Measurements from ENCODE around the gene MEX3C.

Gene MEX3C

DNA sequence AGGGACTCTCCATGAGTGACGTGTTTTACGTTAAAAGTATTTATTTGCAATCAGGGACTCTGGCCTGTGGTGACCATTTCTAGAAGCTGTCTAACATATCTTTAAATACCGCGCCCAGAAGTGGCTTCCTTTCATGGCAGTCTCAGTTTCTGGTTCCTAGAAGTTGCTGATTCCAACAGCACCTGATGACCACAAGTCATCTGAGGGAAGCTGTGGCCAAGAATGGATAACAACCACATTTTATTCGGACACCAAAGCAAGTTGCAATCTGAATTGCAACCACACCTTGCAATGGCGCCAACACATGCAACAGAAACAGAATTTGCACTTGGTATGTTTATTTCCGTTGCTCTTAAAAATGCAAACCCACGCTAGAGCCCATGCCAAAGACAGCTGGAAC is 33.1 kb downstream of the MEX3C start:
- H3K4me3 Mint-ChIP-seq: no peak overlapping the region
- no peaks in the 10 kb centered on the region for H3K36me3 Mint-ChIP-seq (ENCODE audit: insufficient read depth)
- DNase-seq (ENCODE audit: low spot score in 2 of 2) (no peak), ATAC-seq (replicated peaks; ENCODE audit: extremely low read depth, poor library complexity, severe bottlenecking) (no peak)
- no peaks in the 10 kb centered on the region for H3K9me3 Mint-ChIP-seq
- no peaks in the 10 kb centered on the region for H3K27me3 Mint-ChIP-seq
- H3K27ac Mint-ChIP-seq (ENCODE audit: low read depth): no peak overlapping the region
- peaks cover 15% of the 10 kb centered on the region for H3K4me1 Mint-ChIP-seq

DNA sequence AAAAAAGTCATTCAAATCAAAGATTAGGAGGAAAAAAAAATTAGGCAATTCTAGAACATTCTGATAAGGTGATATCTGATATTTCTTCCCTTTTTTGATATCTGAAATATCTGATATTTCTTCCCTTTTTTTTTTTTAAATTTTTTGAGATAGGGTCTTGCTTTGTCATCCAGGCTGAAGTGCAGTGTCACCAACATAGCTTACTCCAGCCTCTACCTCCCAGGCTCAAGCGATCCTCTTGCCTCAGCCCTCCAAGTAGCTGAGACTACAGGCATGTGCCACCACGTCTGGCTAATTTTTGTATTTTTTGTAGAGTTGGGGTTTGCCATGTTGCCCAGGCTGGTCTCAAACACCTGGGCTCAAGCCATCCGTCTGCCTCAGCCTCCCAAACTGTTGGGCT is 33.9 kb downstream of the MEX3C start:
- H3K9me3 Mint-ChIP-seq: no peaks in the 10 kb centered on the region
- H3K36me3 Mint-ChIP-seq (ENCODE audit: insufficient read depth): no peaks in the 10 kb centered on the region
- no peaks in the 10 kb centered on the region for H3K27me3 Mint-ChIP-seq
- no peak for ATAC-seq (replicated peaks; ENCODE audit: extremely low read depth, poor library complexity, severe bottlenecking)
- no peak overlapping the region for H3K4me3 Mint-ChIP-seq
- DNase-seq (ENCODE audit: low spot score in 2 of 2): no peak
- H3K27ac Mint-ChIP-seq (ENCODE audit: low read depth): no peak overlapping the region
- H3K4me1 Mint-ChIP-seq: peaks cover 7% of the 10 kb centered on the region

DNA sequence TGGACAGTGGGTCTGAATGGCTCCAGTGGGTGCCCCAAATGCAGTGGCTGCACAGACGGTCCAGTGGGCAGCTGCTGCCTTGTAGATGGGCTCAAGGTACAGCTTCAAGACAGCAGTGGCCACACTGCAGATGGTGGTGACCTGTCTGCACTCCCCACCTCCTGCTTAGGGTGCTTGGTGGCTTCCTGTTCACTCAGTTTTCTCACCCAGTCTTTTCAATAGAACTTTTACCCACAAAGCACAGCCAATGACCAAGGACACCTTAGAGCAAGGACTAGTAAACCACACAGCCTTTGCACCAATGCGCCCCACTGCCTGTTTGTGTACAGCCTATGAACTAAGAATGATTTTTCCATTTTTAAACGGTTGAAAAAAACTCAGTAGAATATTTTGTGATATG is 34.9 kb downstream of the MEX3C start:
- ATAC-seq (replicated peaks; ENCODE audit: extremely low read depth, poor library complexity, severe bottlenecking): no peak
- Mint-ChIP-seq H3K4me3 (no peak overlapping the region), H3K4me1 (no peaks in the 10 kb centered on the region)

DNA sequence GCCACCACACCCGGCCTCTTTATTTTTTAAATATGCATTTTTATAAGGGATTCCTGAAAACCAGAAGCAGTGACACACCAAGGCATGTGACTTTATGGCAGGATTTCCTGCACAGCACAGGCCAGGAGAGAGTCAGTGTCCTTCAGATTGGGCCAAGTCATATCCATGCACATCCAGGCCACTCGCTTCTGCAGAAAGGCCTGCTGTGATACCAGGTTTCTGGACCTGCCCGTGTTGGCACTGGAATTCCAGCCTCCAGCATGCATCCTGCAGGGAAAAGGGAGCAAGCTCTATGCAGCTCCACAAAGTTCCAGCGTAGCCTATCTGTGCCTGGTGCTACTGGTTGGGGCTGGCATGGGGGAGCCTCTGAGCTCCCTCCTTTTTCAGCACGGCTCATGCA is 36.8 kb downstream of the MEX3C start:
- Mint-ChIP-seq H3K27me3 (no peaks in the 10 kb centered on the region), H3K4me3 (no peak overlapping the region), H3K9me3 (no peaks in the 10 kb centered on the region), H3K27ac (ENCODE audit: low read depth) (no peak overlapping the region), H3K36me3 (ENCODE audit: insufficient read depth) (no peaks in the 10 kb centered on the region), H3K4me1 (no peaks in the 10 kb centered on the region)
- no peak for ATAC-seq (replicated peaks; ENCODE audit: extremely low read depth, poor library complexity, severe bottlenecking)
- no peak for DNase-seq (ENCODE audit: low spot score in 2 of 2)

More for the DNA sequence above, 34.9 kb downstream of the MEX3C start:
- Mint-ChIP-seq H3K27me3 (no peaks in the 10 kb centered on the region), H3K27ac (ENCODE audit: low read depth) (no peak overlapping the region), H3K36me3 (ENCODE audit: insufficient read depth) (no peaks in the 10 kb centered on the region), H3K9me3 (no peaks in the 10 kb centered on the region)
- no peak for DNase-seq (ENCODE audit: low spot score in 2 of 2)

DNA sequence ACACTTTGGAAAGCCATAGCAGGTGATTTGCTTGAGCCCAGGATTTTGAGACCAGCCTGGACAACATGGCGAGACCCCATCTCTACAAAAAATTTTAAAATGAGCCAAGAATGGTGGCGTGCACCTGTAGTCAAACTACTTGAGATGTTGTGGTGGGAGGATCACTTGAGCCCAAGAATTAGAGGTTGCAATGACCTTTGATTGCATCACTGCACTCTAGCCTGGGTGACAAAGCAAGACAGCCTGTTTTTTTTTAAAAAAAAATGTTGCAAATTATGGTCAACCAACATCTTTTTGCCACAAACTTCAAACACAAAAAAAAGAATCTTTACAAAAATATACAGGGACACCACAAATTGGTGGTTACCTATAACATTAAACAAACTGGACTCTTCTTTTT is 40.3 kb downstream of the MEX3C start:
- Mint-ChIP-seq H3K27ac (ENCODE audit: low read depth) (no peak overlapping the region), H3K9me3 (no peaks in the 10 kb centered on the region), H3K27me3 (no peaks in the 10 kb centered on the region), H3K36me3 (ENCODE audit: insufficient read depth) (peaks cover under 1% of the 10 kb centered on the region), H3K4me3 (no peak overlapping the region), H3K4me1 (peaks cover 21% of the 10 kb centered on the region)
- no peak for ATAC-seq (replicated peaks; ENCODE audit: extremely low read depth, poor library complexity, severe bottlenecking)
- no peak for DNase-seq (ENCODE audit: low spot score in 2 of 2)

DNA sequence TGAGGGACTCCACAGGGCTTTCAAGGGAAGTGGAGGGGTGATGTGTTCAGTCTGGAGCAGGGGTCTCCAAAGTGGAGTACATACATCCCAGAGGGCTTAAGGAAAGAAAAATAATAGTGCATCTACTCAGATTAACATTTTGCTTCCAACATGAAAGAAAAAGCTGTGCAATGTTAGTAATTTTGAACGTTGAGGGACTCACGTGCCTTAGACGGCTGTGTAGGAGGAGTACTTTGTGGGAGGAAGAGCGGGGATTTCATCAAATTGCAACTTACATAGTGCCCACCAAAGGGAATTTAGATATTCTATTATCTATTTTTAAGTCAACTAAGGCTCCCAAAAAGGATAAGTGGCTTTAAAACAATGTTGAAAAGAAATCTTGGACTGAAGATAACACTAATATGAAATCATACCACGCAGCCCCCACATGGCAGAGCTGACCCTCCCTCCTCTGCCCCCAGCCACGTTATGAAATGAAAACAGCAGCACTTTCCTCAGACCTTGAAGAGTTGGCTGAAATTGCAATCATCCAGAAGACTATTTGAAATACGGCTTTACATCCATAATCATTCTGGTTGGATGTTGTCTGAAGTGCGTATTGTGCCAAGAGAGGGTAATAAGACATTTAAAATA is 42.9 kb downstream of the MEX3C start:
- Mint-ChIP-seq H3K36me3 (ENCODE audit: insufficient read depth) (peaks cover 2% of the 10 kb centered on the region), H3K27ac (ENCODE audit: low read depth) (peak overlapping the region; percentile 85), H3K9me3 (no peaks in the 10 kb centered on the region), H3K4me1 (peaks cover 28% of the 10 kb centered on the region), H3K27me3 (no peaks in the 10 kb centered on the region), H3K4me3 (peak overlapping the region; percentile 76)
- ATAC-seq (replicated peaks; ENCODE audit: extremely low read depth, poor library complexity, severe bottlenecking): no peak
- DNase-seq (ENCODE audit: low spot score in 2 of 2): no peak

DNA sequence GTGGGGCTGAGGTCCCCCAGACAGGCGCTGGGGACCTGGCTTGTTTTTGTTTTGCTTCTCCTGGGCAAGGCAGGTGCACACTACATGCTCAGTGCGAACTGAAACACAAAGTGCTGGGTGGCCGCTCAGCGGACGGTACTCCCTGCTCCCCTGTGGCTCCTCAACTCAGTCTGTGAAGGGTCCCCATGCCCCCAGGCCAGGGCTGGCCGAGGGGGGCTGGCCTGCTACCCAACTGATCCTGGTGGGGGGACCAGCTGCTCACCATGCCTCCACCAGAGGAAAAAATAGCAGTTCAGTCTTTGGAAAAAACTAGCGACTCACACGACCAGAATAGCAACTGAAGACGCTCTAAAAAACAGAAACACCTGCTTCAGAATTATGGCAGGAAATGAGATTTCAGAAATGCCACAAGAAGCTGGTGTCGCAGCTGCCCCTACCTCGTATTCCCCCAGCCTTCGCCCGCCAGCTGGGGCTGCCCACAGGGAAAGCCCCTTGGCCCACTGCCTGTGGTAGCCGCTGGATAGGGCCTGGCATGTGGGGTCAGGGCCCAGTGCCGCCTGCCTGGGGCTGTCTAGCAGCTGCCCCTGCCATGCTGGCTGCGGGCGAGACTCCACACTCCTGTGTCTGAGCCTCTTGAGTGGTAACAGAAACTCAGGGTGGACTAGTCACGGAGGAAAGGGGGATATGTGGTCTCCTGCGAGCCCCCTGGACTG is 43.7 kb downstream of the MEX3C start:
- Mint-ChIP-seq H3K36me3 (ENCODE audit: insufficient read depth) (peaks cover 4% of the 10 kb centered on the region), H3K9me3 (no peaks in the 10 kb centered on the region), H3K27ac (ENCODE audit: low read depth) (peak overlapping the region; percentile 85), H3K4me3 (peak overlapping the region; percentile 76), H3K27me3 (no peaks in the 10 kb centered on the region), H3K4me1 (peaks cover 28% of the 10 kb centered on the region)
- DNase-seq (ENCODE audit: low spot score in 2 of 2) (peak; percentile 30 to 38), ATAC-seq (replicated peaks; ENCODE audit: extremely low read depth, poor library complexity, severe bottlenecking) (peak; percentile 67)

DNA sequence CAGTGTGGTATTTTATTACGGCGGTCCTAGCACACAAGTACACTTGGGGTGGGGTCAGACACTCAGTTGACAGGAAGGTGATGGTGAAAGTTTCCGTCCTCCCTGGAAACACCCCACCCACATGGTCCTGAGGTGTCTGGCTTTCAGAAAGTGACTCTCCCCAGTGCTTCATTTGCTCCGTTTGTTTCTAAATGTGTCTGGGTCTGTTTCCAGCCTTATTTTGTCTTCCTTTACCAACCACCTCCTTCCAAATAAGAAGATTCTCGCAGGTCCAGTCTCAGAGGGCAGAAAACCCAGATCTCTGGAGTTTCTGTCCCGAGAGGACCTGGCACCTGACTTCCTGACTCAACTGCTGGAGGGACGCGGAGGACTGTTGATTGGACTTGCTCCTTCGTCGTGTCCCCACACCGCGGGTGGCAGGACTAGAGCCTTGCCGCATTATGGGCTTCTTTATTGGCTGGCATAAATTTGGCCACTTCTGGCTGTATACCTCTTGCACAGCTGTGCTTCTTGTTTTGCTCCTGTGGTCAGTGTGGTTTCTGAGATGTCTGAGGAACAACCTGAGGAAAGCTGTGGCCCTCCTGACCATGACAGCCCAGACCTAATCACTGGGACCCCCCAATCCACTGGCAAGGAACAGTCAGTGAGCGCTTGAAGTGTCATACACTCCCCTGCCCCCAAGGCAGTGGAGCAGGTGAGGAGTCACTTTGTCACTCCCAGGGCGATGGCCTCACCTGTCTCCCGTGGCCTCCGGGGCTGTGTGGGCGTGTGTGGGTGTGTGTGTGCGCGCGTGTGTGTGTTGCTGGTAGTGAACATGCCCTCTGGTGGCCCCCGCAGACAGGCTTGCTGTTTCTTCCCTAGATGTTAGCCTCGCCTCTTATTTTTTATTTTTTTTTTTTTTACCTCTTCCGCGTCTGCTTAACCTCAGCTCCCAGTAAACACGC is 45.6 kb downstream of the MEX3C start:
- H3K4me3 Mint-ChIP-seq: peak overlapping the region; percentile 73
- H3K27ac Mint-ChIP-seq (ENCODE audit: low read depth): peak overlapping the region; percentile 93
- H3K4me1 Mint-ChIP-seq: peaks cover 28% of the 10 kb centered on the region
- ATAC-seq (replicated peaks; ENCODE audit: extremely low read depth, poor library complexity, severe bottlenecking) (peak; percentile 41), DNase-seq (ENCODE audit: low spot score in 2 of 2) (peak in 1 of 2 donors; percentile 23)
- H3K27me3 Mint-ChIP-seq: no peaks in the 10 kb centered on the region
- H3K9me3 Mint-ChIP-seq: no peaks in the 10 kb centered on the region
- H3K36me3 Mint-ChIP-seq (ENCODE audit: insufficient read depth): peaks cover 4% of the 10 kb centered on the region

DNA sequence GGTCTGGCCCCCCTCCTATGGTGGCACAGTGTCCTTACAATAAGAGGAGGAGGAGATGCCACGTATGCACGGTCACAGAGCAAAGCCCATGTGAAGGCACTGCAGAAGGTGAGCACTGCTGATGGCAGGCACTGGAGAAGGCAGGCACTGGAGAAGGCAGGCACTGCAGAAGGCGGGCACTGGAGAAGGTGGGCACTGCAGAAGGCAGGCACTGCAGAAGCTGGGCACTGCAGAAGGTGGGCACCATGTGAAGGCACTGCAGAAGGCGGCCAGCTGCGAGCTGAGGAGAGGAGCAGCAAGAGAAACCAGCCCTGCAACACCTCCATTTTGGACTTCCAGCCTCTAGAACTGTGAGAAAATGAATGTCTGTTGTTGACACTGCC is 46.3 kb downstream of the MEX3C start:
- Mint-ChIP-seq H3K4me1 (peaks cover 28% of the 10 kb centered on the region), H3K9me3 (no peaks in the 10 kb centered on the region), H3K27me3 (no peaks in the 10 kb centered on the region), H3K36me3 (ENCODE audit: insufficient read depth) (peaks cover 4% of the 10 kb centered on the region), H3K4me3 (peak overlapping the region; percentile 73), H3K27ac (ENCODE audit: low read depth) (peak overlapping the region; percentile 93)
- no peak for ATAC-seq (replicated peaks; ENCODE audit: extremely low read depth, poor library complexity, severe bottlenecking)
- DNase-seq (ENCODE audit: low spot score in 2 of 2): no peak

DNA sequence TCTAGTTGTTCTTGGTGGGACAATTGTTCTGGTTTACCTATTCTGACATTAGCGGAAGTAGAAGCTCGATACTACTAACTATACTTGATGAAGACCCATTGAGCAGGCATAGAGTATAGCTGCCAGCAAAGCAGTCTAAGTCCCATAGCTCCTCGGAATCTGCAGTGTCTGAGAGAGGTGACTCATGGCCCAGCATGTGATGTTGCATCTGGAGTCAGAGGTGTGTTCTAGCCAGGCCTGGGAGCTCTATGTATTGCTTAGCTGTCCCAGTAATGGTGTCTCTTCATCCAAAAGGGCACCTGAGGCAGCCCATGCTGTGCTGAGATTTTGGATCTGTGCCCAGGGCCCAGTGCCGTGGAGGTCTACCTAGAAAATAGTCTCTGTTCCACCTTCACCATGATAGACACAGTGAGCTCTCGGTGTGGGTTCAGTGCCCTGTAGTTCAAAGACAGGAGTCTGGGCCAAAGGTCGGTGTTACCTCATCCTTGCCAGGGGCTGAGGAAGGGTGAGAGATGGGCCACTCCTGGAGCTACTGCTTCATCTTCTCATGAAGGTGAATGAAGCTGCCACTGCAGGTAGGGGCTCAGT is 47.3 kb downstream of the MEX3C start:
- H3K4me3 Mint-ChIP-seq: no peak overlapping the region
- ATAC-seq (replicated peaks; ENCODE audit: extremely low read depth, poor library complexity, severe bottlenecking): no peak
- peaks cover 4% of the 10 kb centered on the region for H3K36me3 Mint-ChIP-seq (ENCODE audit: insufficient read depth)
- peak overlapping the region; percentile 93 for H3K27ac Mint-ChIP-seq (ENCODE audit: low read depth)
- no peaks in the 10 kb centered on the region for H3K27me3 Mint-ChIP-seq
- DNase-seq (ENCODE audit: low spot score in 2 of 2): no peak
- H3K4me1 Mint-ChIP-seq: peaks cover 28% of the 10 kb centered on the region
- no peaks in the 10 kb centered on the region for H3K9me3 Mint-ChIP-seq

DNA sequence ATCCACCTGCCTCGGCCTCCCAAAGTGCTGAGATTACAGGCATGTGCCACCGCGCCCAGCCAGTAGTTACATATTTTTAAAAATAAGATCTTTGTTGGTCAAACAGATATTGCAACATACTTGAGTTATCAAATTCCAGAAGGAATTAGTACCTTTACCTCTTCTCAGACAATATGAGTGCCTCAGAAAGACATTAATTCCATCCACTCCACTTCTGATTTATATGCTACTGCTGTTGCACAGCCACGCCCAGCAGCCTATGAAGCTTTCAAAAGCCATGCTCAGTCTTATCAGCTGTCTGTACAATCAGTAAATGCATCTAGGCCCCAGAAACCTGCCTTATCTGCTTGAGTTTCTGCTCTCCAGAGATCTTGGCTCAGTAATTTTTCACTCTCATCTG is 47.8 kb downstream of the MEX3C start:
- H3K27ac Mint-ChIP-seq (ENCODE audit: low read depth): no peak overlapping the region
- no peaks in the 10 kb centered on the region for H3K9me3 Mint-ChIP-seq
- H3K4me1 Mint-ChIP-seq: peaks cover 28% of the 10 kb centered on the region
- peaks cover 4% of the 10 kb centered on the region for H3K36me3 Mint-ChIP-seq (ENCODE audit: insufficient read depth)
- DNase-seq (ENCODE audit: low spot score in 2 of 2) (no peak), ATAC-seq (replicated peaks; ENCODE audit: extremely low read depth, poor library complexity, severe bottlenecking) (no peak)
- no peak overlapping the region for H3K4me3 Mint-ChIP-seq
- H3K27me3 Mint-ChIP-seq: no peaks in the 10 kb centered on the region

DNA sequence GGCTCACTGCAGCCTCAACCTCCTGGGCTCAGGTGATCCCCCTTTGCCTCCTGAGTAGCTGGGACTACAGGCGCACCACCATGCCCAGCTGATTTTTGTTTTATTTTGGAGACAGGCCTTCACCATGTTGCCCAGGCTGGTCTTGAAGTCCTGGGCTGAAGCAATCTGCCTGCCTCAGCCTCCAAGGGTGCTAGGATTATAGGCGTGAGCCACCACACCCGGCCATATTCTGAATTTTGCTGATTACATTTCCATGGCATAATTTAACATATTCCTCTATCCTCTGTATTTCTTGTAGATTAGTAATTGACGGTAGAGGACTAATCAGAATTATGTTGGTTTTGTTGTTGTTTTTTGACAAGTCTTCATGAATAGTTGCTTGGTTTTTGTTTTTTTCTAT is 50.6 kb downstream of the MEX3C start:
- no peak for DNase-seq (ENCODE audit: low spot score in 2 of 2)
- H3K36me3 Mint-ChIP-seq (ENCODE audit: insufficient read depth): peaks cover 2% of the 10 kb centered on the region
- no peaks in the 10 kb centered on the region for H3K27me3 Mint-ChIP-seq
- no peak overlapping the region for H3K27ac Mint-ChIP-seq (ENCODE audit: low read depth)
- peaks cover 4% of the 10 kb centered on the region for H3K4me1 Mint-ChIP-seq
- H3K9me3 Mint-ChIP-seq: no peaks in the 10 kb centered on the region
- H3K4me3 Mint-ChIP-seq: no peak overlapping the region
- no peak for ATAC-seq (replicated peaks; ENCODE audit: extremely low read depth, poor library complexity, severe bottlenecking)
